ENCODE data around the gene HDGFL1.

The HDGFL1 gene

GRCh38 chr6:22569281-22570184 is at the start of gene HDGFL1:
Gene HDGFL1, plus strand, starts transcription at chr6:22569566. Its CDS starts 10 bp downstream, at chr6:22569576.
- Histone ChIP-seq H3K4me1 (ENCODE audit: control insufficient read depth in 2 of 2, insufficient read depth in 2 of 2, low read length in 2 of 2) (no peaks in the 10 kb centered on the region), H3K27ac (ENCODE audit: low read depth in 2 of 2, low read length in 2 of 2) (no peak within 1 kb of the TSS), H3K27me3 (ENCODE audit: control insufficient read depth in 2 of 2, insufficient read depth in 2 of 2, low read length in 2 of 2) (no peaks in the 10 kb centered on the region), H3K9ac (ENCODE audit: low read depth in 1 of 2, low read length in 2 of 2) (no peak within 1 kb of the TSS), H3K36me3 (ENCODE audit: control insufficient read depth in 2 of 2, insufficient read depth in 2 of 2, low read length in 2 of 2) (no peaks in the 10 kb centered on the region), H3K9me3 (ENCODE audit: control insufficient read depth in 2 of 2, low read length in 2 of 2) (no peaks in the 10 kb centered on the region), H3K4me3 (ENCODE audit: low read length in 2 of 2) (no peak within 1 kb of the TSS)

GRCh38 chr6:22521035-22521434 is 48.3 kb upstream of the HDGFL1 start:
- Histone ChIP-seq H3K4me3 (ENCODE audit: low read length in 2 of 2) (no peak overlapping the region), H3K9me3 (ENCODE audit: control insufficient read depth in 2 of 2, low read length in 2 of 2) (no peaks in the 10 kb centered on the region), H3K27me3 (ENCODE audit: control insufficient read depth in 2 of 2, insufficient read depth in 2 of 2, low read length in 2 of 2) (no peaks in the 10 kb centered on the region), H3K4me1 (ENCODE audit: control insufficient read depth in 2 of 2, insufficient read depth in 2 of 2, low read length in 2 of 2) (no peaks in the 10 kb centered on the region), H3K36me3 (ENCODE audit: control insufficient read depth in 2 of 2, insufficient read depth in 2 of 2, low read length in 2 of 2) (no peaks in the 10 kb centered on the region), H3K27ac (ENCODE audit: low read depth in 2 of 2, low read length in 2 of 2) (no peak overlapping the region), H3K9ac (ENCODE audit: low read depth in 1 of 2, low read length in 2 of 2) (no peak overlapping the region)

- no peaks in the 10 kb centered on the region for H3K4me1 ChIP-seq (ENCODE audit: control insufficient read depth in 2 of 2, insufficient read depth in 2 of 2, low read length in 2 of 2)
- no peaks in the 10 kb centered on the region for H3K36me3 ChIP-seq (ENCODE audit: control insufficient read depth in 2 of 2, insufficient read depth in 2 of 2, low read length in 2 of 2)
- no peaks in the 10 kb centered on the region for H3K27me3 ChIP-seq (ENCODE audit: control insufficient read depth in 2 of 2, insufficient read depth in 2 of 2, low read length in 2 of 2)
- no peak overlapping the region for H3K27ac ChIP-seq (ENCODE audit: low read depth in 2 of 2, low read length in 2 of 2)
- H3K9me3 ChIP-seq (ENCODE audit: control insufficient read depth in 2 of 2, low read length in 2 of 2), result no peaks in the 10 kb centered on the region
- H3K9ac ChIP-seq (ENCODE audit: low read depth in 1 of 2, low read length in 2 of 2), result no peak overlapping the region
- H3K4me3 ChIP-seq (ENCODE audit: low read length in 2 of 2), result no peak overlapping the region
These were observed 42.6 kb upstream of the HDGFL1 start for GRCh38 chr6:22526736-22527135.

- Histone ChIP-seq H3K36me3 (ENCODE audit: control insufficient read depth in 2 of 2, insufficient read depth in 2 of 2, low read length in 2 of 2) (no peaks in the 10 kb centered on the region), H3K27ac (ENCODE audit: low read depth in 2 of 2, low read length in 2 of 2) (no peak overlapping the region), H3K4me3 (ENCODE audit: low read length in 2 of 2) (no peak overlapping the region), H3K4me1 (ENCODE audit: control insufficient read depth in 2 of 2, insufficient read depth in 2 of 2, low read length in 2 of 2) (no peaks in the 10 kb centered on the region), H3K9me3 (ENCODE audit: control insufficient read depth in 2 of 2, low read length in 2 of 2) (no peaks in the 10 kb centered on the region), H3K9ac (ENCODE audit: low read depth in 1 of 2, low read length in 2 of 2) (no peak overlapping the region), H3K27me3 (ENCODE audit: control insufficient read depth in 2 of 2, insufficient read depth in 2 of 2, low read length in 2 of 2) (no peaks in the 10 kb centered on the region)
These were observed 39.5 kb upstream of the HDGFL1 start for GRCh38 chr6:22529866-22530265.

GRCh38 chr6:22530506-22530905 is 38.9 kb upstream of the HDGFL1 start:
- Histone ChIP-seq H3K27ac (ENCODE audit: low read depth in 2 of 2, low read length in 2 of 2) (no peak overlapping the region), H3K9me3 (ENCODE audit: control insufficient read depth in 2 of 2, low read length in 2 of 2) (no peaks in the 10 kb centered on the region), H3K36me3 (ENCODE audit: control insufficient read depth in 2 of 2, insufficient read depth in 2 of 2, low read length in 2 of 2) (no peaks in the 10 kb centered on the region), H3K27me3 (ENCODE audit: control insufficient read depth in 2 of 2, insufficient read depth in 2 of 2, low read length in 2 of 2) (no peaks in the 10 kb centered on the region), H3K4me1 (ENCODE audit: control insufficient read depth in 2 of 2, insufficient read depth in 2 of 2, low read length in 2 of 2) (no peaks in the 10 kb centered on the region), H3K4me3 (ENCODE audit: low read length in 2 of 2) (no peak overlapping the region), H3K9ac (ENCODE audit: low read depth in 1 of 2, low read length in 2 of 2) (no peak overlapping the region)

- Histone ChIP-seq H3K9me3 (ENCODE audit: control insufficient read depth in 2 of 2, low read length in 2 of 2) (no peaks in the 10 kb centered on the region), H3K4me3 (ENCODE audit: low read length in 2 of 2) (no peak overlapping the region), H3K4me1 (ENCODE audit: control insufficient read depth in 2 of 2, insufficient read depth in 2 of 2, low read length in 2 of 2) (no peaks in the 10 kb centered on the region), H3K27me3 (ENCODE audit: control insufficient read depth in 2 of 2, insufficient read depth in 2 of 2, low read length in 2 of 2) (no peaks in the 10 kb centered on the region), H3K9ac (ENCODE audit: low read depth in 1 of 2, low read length in 2 of 2) (no peak overlapping the region), H3K36me3 (ENCODE audit: control insufficient read depth in 2 of 2, insufficient read depth in 2 of 2, low read length in 2 of 2) (no peaks in the 10 kb centered on the region), H3K27ac (ENCODE audit: low read depth in 2 of 2, low read length in 2 of 2) (no peak overlapping the region)
These were observed 33.2 kb upstream of the HDGFL1 start for GRCh38 chr6:22536122-22536521.

- H3K36me3 ChIP-seq (ENCODE audit: control insufficient read depth in 2 of 2, insufficient read depth in 2 of 2, low read length in 2 of 2), result no peaks in the 10 kb centered on the region
- no peak overlapping the region for H3K4me3 ChIP-seq (ENCODE audit: low read length in 2 of 2)
- H3K9ac ChIP-seq (ENCODE audit: low read depth in 1 of 2, low read length in 2 of 2), result no peak overlapping the region
- H3K4me1 ChIP-seq (ENCODE audit: control insufficient read depth in 2 of 2, insufficient read depth in 2 of 2, low read length in 2 of 2), result no peaks in the 10 kb centered on the region
- H3K9me3 ChIP-seq (ENCODE audit: control insufficient read depth in 2 of 2, low read length in 2 of 2), result no peaks in the 10 kb centered on the region
- H3K27me3 ChIP-seq (ENCODE audit: control insufficient read depth in 2 of 2, insufficient read depth in 2 of 2, low read length in 2 of 2), result no peaks in the 10 kb centered on the region
- no peak overlapping the region for H3K27ac ChIP-seq (ENCODE audit: low read depth in 2 of 2, low read length in 2 of 2)
These were observed 24.9 kb upstream of the HDGFL1 start for GRCh38 chr6:22544476-22544875.

GRCh38 chr6:22545051-22545450 is 24.3 kb upstream of the HDGFL1 start:
- Histone ChIP-seq H3K9ac (ENCODE audit: low read depth in 1 of 2, low read length in 2 of 2) (no peak overlapping the region), H3K9me3 (ENCODE audit: control insufficient read depth in 2 of 2, low read length in 2 of 2) (no peaks in the 10 kb centered on the region)

GRCh38 chr6:22546236-22546635 is 23.1 kb upstream of the HDGFL1 start:
- Histone ChIP-seq H3K4me3 (ENCODE audit: low read length in 2 of 2) (no peak overlapping the region), H3K36me3 (ENCODE audit: control insufficient read depth in 2 of 2, insufficient read depth in 2 of 2, low read length in 2 of 2) (no peaks in the 10 kb centered on the region), H3K9ac (ENCODE audit: low read depth in 1 of 2, low read length in 2 of 2) (no peak overlapping the region), H3K27me3 (ENCODE audit: control insufficient read depth in 2 of 2, insufficient read depth in 2 of 2, low read length in 2 of 2) (no peaks in the 10 kb centered on the region), H3K4me1 (ENCODE audit: control insufficient read depth in 2 of 2, insufficient read depth in 2 of 2, low read length in 2 of 2) (no peaks in the 10 kb centered on the region), H3K9me3 (ENCODE audit: control insufficient read depth in 2 of 2, low read length in 2 of 2) (no peaks in the 10 kb centered on the region), H3K27ac (ENCODE audit: low read depth in 2 of 2, low read length in 2 of 2) (no peak overlapping the region)

More at GRCh38 chr6:22545051-22545450, 24.3 kb upstream of the HDGFL1 start:
- H3K4me3 ChIP-seq (ENCODE audit: low read length in 2 of 2), result no peak overlapping the region
- H3K27me3 ChIP-seq (ENCODE audit: control insufficient read depth in 2 of 2, insufficient read depth in 2 of 2, low read length in 2 of 2), result no peaks in the 10 kb centered on the region
- H3K27ac ChIP-seq (ENCODE audit: low read depth in 2 of 2, low read length in 2 of 2), result no peak overlapping the region
- H3K4me1 ChIP-seq (ENCODE audit: control insufficient read depth in 2 of 2, insufficient read depth in 2 of 2, low read length in 2 of 2), result no peaks in the 10 kb centered on the region
- H3K36me3 ChIP-seq (ENCODE audit: control insufficient read depth in 2 of 2, insufficient read depth in 2 of 2, low read length in 2 of 2), result no peaks in the 10 kb centered on the region

GRCh38 chr6:22550971-22551670 is 18.2 kb upstream of the HDGFL1 start:
- no peaks in the 10 kb centered on the region for H3K36me3 ChIP-seq (ENCODE audit: control insufficient read depth in 2 of 2, insufficient read depth in 2 of 2, low read length in 2 of 2)
- H3K4me3 ChIP-seq (ENCODE audit: low read length in 2 of 2), result no peak overlapping the region
- H3K27me3 ChIP-seq (ENCODE audit: control insufficient read depth in 2 of 2, insufficient read depth in 2 of 2, low read length in 2 of 2), result no peaks in the 10 kb centered on the region
- no peak overlapping the region for H3K27ac ChIP-seq (ENCODE audit: low read depth in 2 of 2, low read length in 2 of 2)
- no peaks in the 10 kb centered on the region for H3K9me3 ChIP-seq (ENCODE audit: control insufficient read depth in 2 of 2, low read length in 2 of 2)
- no peaks in the 10 kb centered on the region for H3K4me1 ChIP-seq (ENCODE audit: control insufficient read depth in 2 of 2, insufficient read depth in 2 of 2, low read length in 2 of 2)
- H3K9ac ChIP-seq (ENCODE audit: low read depth in 1 of 2, low read length in 2 of 2), result no peak overlapping the region

Measured in mucosa of rectum (tissue), 2 donors.